HG03139 (cell line): ENCODE results near the gene RAB11FIP3.
"Not testable (repeated sequence)": the region's sequence is repeated elsewhere in the genome, so short reads cannot be mapped to it uniquely, and the experiment has no call there.

ENCODE experiments used
- ATAC-seq: cut with Tn5 transposase; IDR thresholded peaks from one replicate; pipeline ENCODE4 v1.9.1; 2021; ENCODE audit not compliant: unreplicated experiment

The RAB11FIP3 gene

GRCh38 chr16:466651-467050 lies 41.2 kb downstream of the RAB11FIP3 start:
- no peak for ATAC-seq

GRCh38 chr16:467249-467871 lies 41.9 kb downstream of the RAB11FIP3 start:
- ATAC-seq = not testable (repeated sequence)

GRCh38 chr16:468068-468821 lies 42.8 kb downstream of the RAB11FIP3 start:
- no peak for ATAC-seq

- not testable (repeated sequence) for ATAC-seq
Observed at GRCh38 chr16:469459-469858, 44.0 kb downstream of the RAB11FIP3 start.

- no peak for ATAC-seq
Observed at GRCh38 chr16:470418-470817, 45.0 kb downstream of the RAB11FIP3 start.

GRCh38 chr16:471353-472198 lies 46.1 kb downstream of the RAB11FIP3 start:
- ATAC-seq = no peak

GRCh38 chr16:472199-472504 lies 46.7 kb downstream of the RAB11FIP3 start:
- no peak for ATAC-seq

GRCh38 chr16:473046-474043 lies 47.9 kb downstream of the RAB11FIP3 start:
- ATAC-seq = no peak

- ATAC-seq = no peak
Observed at GRCh38 chr16:474420-475122, 49.1 kb downstream of the RAB11FIP3 start.

- ATAC-seq = no peak
Observed at GRCh38 chr16:476039-476438, 50.6 kb downstream of the RAB11FIP3 start.

- ATAC-seq = no peak
Observed at GRCh38 chr16:477301-478157, 52.1 kb downstream of the RAB11FIP3 start.

- ATAC-seq = not testable (repeated sequence)
Observed at GRCh38 chr16:478287-478686, 52.8 kb downstream of the RAB11FIP3 start.

GRCh38 chr16:482468-483185 lies 57.2 kb downstream of the RAB11FIP3 start:
- ATAC-seq = no peak

- ATAC-seq = no peak
Observed at GRCh38 chr16:483341-484075, 58.1 kb downstream of the RAB11FIP3 start.

- ATAC-seq = no peak
Observed at GRCh38 chr16:489606-490005, 64.2 kb downstream of the RAB11FIP3 start.

- ATAC-seq = no peak
Observed at GRCh38 chr16:490768-491167, 65.3 kb downstream of the RAB11FIP3 start.

GRCh38 chr16:491220-491919 lies 65.9 kb downstream of the RAB11FIP3 start:
- ATAC-seq = no peak
